ENCODE data around the gene LIN54. TPM values are rescaled to one million over a fixed set of nuclear protein-coding genes. Genes with fewer than 3 reads are reported as not detected.
A peak's percentile ranks its signal among the peaks of the same experiment; 100 is the strongest.

The LIN54 gene
- total and polyA plus RNA-seq, 9 of the 15 experiments (the other 6 are each of a cell fraction or from before 2014, with no cell fraction given), result 2.2 to 22.5 (median 15.8) TPM

DNA sequence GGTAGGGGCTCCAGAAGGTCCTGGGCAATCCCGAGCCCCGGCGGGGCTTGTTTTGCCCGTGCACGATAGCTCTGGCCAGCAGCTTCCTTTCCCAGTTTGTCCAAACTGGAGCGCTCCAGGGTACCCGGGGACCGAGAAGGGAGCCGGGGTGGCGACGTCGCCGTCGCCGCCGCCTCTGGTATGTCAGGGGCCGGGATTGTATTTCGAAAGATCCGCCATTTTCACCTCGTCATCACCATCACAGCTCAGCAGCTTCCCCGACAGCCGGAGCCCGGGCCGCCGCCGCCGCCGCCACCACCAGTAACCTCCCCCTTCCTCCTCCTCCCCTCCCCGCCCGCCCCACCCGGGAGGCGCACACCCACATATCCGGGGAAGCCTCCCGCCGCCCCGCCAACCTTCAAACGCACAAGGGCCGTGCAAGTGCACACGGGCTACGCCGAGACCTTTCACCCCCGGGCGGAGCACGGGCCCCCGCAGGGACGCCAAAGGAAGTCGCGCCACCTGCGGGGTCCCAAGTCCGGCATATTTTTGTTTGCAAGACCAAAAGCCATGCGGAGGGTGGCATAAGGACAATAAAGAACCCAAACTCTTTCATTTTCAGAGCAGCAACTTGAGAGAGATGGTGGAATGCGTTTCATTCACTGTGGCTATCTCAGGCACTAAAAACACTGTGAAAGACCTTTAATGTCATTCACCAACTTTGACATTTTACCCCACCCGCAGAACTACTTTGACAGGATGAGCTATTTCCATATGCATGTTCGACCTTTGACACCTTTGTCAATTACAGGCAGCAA, at the start of gene LIN54 (continued):
- no peak for TF ChIP-seq JUNB (CRISPR knock-in tag; conservative IDR thresholded peaks at IDR 0.05)
- no peak for TF ChIP-seq FOS (IDR thresholded peaks at IDR 0.05; ENCODE audit: extremely low read depth, insufficient read length)
- peak; percentile 75 to 91 for TF ChIP-seq MAZ (CRISPR knock-in tag; conservative IDR thresholded peaks at IDR 0.05 in 1 of 2, IDR thresholded peaks at IDR 0.05 in 1 of 2)
- no peak for TF ChIP-seq NONO (IDR thresholded peaks at IDR 0.05; ENCODE audit: low read depth in 2 of 2, low read length in 1 of 2)
- TF ChIP-seq NR3C1 (CRISPR knock-in tag; IDR thresholded peaks at IDR 0.05), result no peak
- TF ChIP-seq HDGF (IDR thresholded peaks at IDR 0.05), result no peak
- TF ChIP-seq, protein P1, sequence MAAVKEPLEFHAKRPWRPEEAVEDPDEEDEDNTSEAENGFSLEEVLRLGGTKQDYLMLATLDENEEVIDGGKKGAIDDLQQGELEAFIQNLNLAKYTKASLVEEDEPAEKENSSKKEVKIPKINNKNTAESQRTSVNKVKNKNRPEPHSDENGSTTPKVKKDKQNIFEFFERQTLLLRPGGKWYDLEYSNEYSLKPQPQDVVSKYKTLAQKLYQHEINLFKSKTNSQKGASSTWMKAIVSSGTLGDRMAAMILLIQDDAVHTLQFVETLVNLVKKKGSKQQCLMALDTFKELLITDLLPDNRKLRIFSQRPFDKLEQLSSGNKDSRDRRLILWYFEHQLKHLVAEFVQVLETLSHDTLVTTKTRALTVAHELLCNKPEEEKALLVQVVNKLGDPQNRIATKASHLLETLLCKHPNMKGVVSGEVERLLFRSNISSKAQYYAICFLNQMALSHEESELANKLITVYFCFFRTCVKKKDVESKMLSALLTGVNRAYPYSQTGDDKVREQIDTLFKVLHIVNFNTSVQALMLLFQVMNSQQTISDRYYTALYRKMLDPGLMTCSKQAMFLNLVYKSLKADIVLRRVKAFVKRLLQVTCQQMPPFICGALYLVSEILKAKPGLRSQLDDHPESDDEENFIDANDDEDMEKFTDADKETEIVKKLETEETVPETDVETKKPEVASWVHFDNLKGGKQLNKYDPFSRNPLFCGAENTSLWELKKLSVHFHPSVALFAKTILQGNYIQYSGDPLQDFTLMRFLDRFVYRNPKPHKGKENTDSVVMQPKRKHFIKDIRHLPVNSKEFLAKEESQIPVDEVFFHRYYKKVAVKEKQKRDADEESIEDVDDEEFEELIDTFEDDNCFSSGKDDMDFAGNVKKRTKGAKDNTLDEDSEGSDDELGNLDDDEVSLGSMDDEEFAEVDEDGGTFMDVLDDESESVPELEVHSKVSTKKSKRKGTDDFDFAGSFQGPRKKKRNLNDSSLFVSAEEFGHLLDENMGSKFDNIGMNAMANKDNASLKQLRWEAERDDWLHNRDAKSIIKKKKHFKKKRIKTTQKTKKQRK (IDR thresholded peaks at IDR 0.05; ENCODE audit: borderline replicate concordance, low read depth, low read length), result no peak
- TF ChIP-seq STAG1 (CRISPR knock-in tag; IDR thresholded peaks at IDR 0.05; ENCODE audit: borderline replicate concordance), result no peak
- TF ChIP-seq, protein P2, sequence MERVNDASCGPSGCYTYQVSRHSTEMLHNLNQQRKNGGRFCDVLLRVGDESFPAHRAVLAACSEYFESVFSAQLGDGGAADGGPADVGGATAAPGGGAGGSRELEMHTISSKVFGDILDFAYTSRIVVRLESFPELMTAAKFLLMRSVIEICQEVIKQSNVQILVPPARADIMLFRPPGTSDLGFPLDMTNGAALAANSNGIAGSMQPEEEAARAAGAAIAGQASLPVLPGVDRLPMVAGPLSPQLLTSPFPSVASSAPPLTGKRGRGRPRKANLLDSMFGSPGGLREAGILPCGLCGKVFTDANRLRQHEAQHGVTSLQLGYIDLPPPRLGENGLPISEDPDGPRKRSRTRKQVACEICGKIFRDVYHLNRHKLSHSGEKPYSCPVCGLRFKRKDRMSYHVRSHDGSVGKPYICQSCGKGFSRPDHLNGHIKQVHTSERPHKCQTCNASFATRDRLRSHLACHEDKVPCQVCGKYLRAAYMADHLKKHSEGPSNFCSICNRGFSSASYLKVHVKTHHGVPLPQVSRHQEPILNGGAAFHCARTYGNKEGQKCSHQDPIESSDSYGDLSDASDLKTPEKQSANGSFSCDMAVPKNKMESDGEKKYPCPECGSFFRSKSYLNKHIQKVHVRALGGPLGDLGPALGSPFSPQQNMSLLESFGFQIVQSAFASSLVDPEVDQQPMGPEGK (CRISPR knock-in tag; IDR thresholded peaks at IDR 0.05; ENCODE audit: borderline replicate concordance), result no peak
- TF ChIP-seq YBX1 (IDR thresholded peaks at IDR 0.05), result no peak
- TF ChIP-seq POLR2A (conservative IDR thresholded peaks at IDR 0.05), result peak; percentile 60; the same call in 1 of the 2 replicates
- TF ChIP-seq ETV1 (tag; conservative IDR thresholded peaks at IDR 0.05; ENCODE audit: low read depth), result no peak
- no peak for TF ChIP-seq PPARD (CRISPR knock-in tag; IDR thresholded peaks at IDR 0.05)
- TF ChIP-seq KAT7 (CRISPR knock-in tag; IDR thresholded peaks at IDR 0.05; ENCODE audit: borderline replicate concordance), result no peak
- TF ChIP-seq KDM2B (CRISPR knock-in tag; IDR thresholded peaks at IDR 0.05), result no peak
- TF ChIP-seq CXXC5 (CRISPR knock-in tag; IDR thresholded peaks at IDR 0.05), result no peak
- TF ChIP-seq CCAR2 (IDR thresholded peaks at IDR 0.05; ENCODE audit: low read depth, low read length), result no peak
- 0 out of 2 replicates have a peak, but pooled peaks have one; percentile 27 for TF ChIP-seq FOSL1 (tag; conservative IDR thresholded peaks at IDR 0.05)
- no peak for TF ChIP-seq ADNP (tag; IDR thresholded peaks at IDR 0.05)
